Measurements from ENCODE around the gene PLEKHB2.
"Not testable (repeated sequence)": the region's sequence is repeated elsewhere in the genome, so short reads cannot be mapped to it uniquely, and the experiment has no call there.

The PLEKHB2 gene

GRCh38 chr2:131142849-131143248 is 37.7 kb downstream of the PLEKHB2 start:
- DNase-seq (ENCODE audit: low read depth, low spot score) = no peak

GRCh38 chr2:131143803-131144202 is 38.7 kb downstream of the PLEKHB2 start:
- no peak for DNase-seq (ENCODE audit: low read depth, low spot score)

- DNase-seq (ENCODE audit: low read depth, low spot score) = no peak
Measured at GRCh38 chr2:131145040-131145439, 39.9 kb downstream of the PLEKHB2 start.

GRCh38 chr2:131146231-131146630 is 41.1 kb downstream of the PLEKHB2 start:
- DNase-seq (ENCODE audit: low read depth, low spot score) = no peak

GRCh38 chr2:131146749-131147148 is 41.6 kb downstream of the PLEKHB2 start:
- no peak for DNase-seq (ENCODE audit: low read depth, low spot score)

GRCh38 chr2:131148426-131148825 is 43.3 kb downstream of the PLEKHB2 start:
- no peak for DNase-seq (ENCODE audit: low read depth, low spot score)

GRCh38 chr2:131150109-131150508 is 45.0 kb downstream of the PLEKHB2 start:
- DNase-seq (ENCODE audit: low read depth, low spot score) = not testable (repeated sequence)

GRCh38 chr2:131151398-131151797 is 46.3 kb downstream of the PLEKHB2 start:
- DNase-seq (ENCODE audit: low read depth, low spot score) = no peak

- DNase-seq (ENCODE audit: low read depth, low spot score) = no peak
Measured at GRCh38 chr2:131152074-131152473, 46.9 kb downstream of the PLEKHB2 start.

- no peak for DNase-seq (ENCODE audit: low read depth, low spot score)
Measured at GRCh38 chr2:131153529-131153928, 48.4 kb downstream of the PLEKHB2 start.

GRCh38 chr2:131154071-131154531 is 49.0 kb downstream of the PLEKHB2 start:
- DNase-seq (ENCODE audit: low read depth, low spot score) = peak; percentile 55

GRCh38 chr2:131154647-131155046 is 49.5 kb downstream of the PLEKHB2 start:
- DNase-seq (ENCODE audit: low read depth, low spot score) = no peak

GRCh38 chr2:131155208-131155855 is 50.2 kb downstream of the PLEKHB2 start:
- no peak for DNase-seq (ENCODE audit: low read depth, low spot score)

- no peak for DNase-seq (ENCODE audit: low read depth, low spot score)
Measured at GRCh38 chr2:131156452-131157149, 51.5 kb downstream of the PLEKHB2 start.

- DNase-seq (ENCODE audit: low read depth, low spot score) = not testable (repeated sequence)
Measured at GRCh38 chr2:131165562-131165961, 60.4 kb downstream of the PLEKHB2 start.

- DNase-seq (ENCODE audit: low read depth, low spot score) = no peak
Measured at GRCh38 chr2:131168538-131168937, 63.4 kb downstream of the PLEKHB2 start.

- not testable (repeated sequence) for DNase-seq (ENCODE audit: low read depth, low spot score)
Measured at GRCh38 chr2:131178050-131178449, 72.9 kb downstream of the PLEKHB2 start.

- DNase-seq (ENCODE audit: low read depth, low spot score) = not testable (repeated sequence)
Measured at GRCh38 chr2:131178721-131179418, 73.7 kb downstream of the PLEKHB2 start.

- DNase-seq (ENCODE audit: low read depth, low spot score) = not testable (repeated sequence)
Measured at GRCh38 chr2:131181451-131181850, 76.3 kb downstream of the PLEKHB2 start.

GRCh38 chr2:131193421-131193820 is 88.3 kb downstream of the PLEKHB2 start:
- DNase-seq (ENCODE audit: low read depth, low spot score) = not testable (repeated sequence)

GRCh38 chr2:131196186-131196585 is 91.0 kb downstream of the PLEKHB2 start:
- not testable (repeated sequence) for DNase-seq (ENCODE audit: low read depth, low spot score)
